Tibial artery (tissue), 4 donors: Measurements from ENCODE around the gene CCDC69.
A peak's percentile ranks its signal among the peaks of the same experiment; 100 is the strongest.
"Not testable (repeated sequence)": the region's sequence is repeated elsewhere in the genome, so short reads cannot be mapped to it uniquely, and the experiment has no call there.

Source experiments
- DNase-seq, 2 donors: peaks; one replicate each; pipeline ENCODE4 v3.0.0-alpha.2; 2019
- H3K27ac ChIP-seq, 2 donors: fragments of 200-600 bp; sonication (generic) in 1 of 2; 1 replicate in 1 of 2; 2 replicates in 1 of 2; pipeline ENCODE4 v1.5.1; 2018 to 2019; ENCODE audit warnings: mild to moderate bottlenecking in 1 of 2
- H3K27me3 ChIP-seq, 2 donors: fragments of 200-600 bp; sonication (generic) in 1 of 2; one replicate each; pipeline versions ENCODE4 v1.5.1 to v1.6.0; 2016 to 2019
- H3K36me3 ChIP-seq, 3 donors: fragments of 200-600 bp; sonication (generic) in 2 of 3; one replicate each; pipeline ENCODE4 v1.5.1; 2016 to 2019; ENCODE audit warnings: mild to moderate bottlenecking in 2 of 3
- H3K4me1 ChIP-seq, 4 donors: fragments of 200-600 bp; sonication (generic) in 2 of 4; 1 replicate in 3 of 4; 2 replicates in 1 of 4; pipeline ENCODE4 v1.5.1; 2016 to 2019
- H3K4me3 ChIP-seq, 2 donors: fragments of 200-600 bp; sonication (generic) in 1 of 2; 1 replicate in 1 of 2; 2 replicates in 1 of 2; pipeline ENCODE4 v1.5.1; 2018 to 2019; ENCODE audit warnings: mild to moderate bottlenecking in 2 of 2
- H3K9me3 ChIP-seq, 3 donors: fragments of 200-600 bp; sonication (generic) in 1 of 3; one replicate each; pipeline ENCODE4 v1.5.1; 2016 to 2019
- intact Hi-C: fragments of 100-400 bp; cut with DNase I; formaldehyde crosslinking; loops from one replicate; pipeline ENCODE4 v1.15.0; 2023; ENCODE audit warnings: low total_unique reads
- TF ChIP-seq, protein P1 (sequence below), 2 experiments: fragments of 200-600 bp in 1 of 2; fragments of 450-650 bp in 1 of 2; IDR thresholded peaks; one replicate each; pipeline ENCODE4 v1.5.1; 2017 to 2019; ENCODE audit warnings: antibody characterized with exemption in 2 of 2, mild to moderate bottlenecking in 1 of 2, moderate library complexity in 1 of 2

CCDC69 gene

DNA sequence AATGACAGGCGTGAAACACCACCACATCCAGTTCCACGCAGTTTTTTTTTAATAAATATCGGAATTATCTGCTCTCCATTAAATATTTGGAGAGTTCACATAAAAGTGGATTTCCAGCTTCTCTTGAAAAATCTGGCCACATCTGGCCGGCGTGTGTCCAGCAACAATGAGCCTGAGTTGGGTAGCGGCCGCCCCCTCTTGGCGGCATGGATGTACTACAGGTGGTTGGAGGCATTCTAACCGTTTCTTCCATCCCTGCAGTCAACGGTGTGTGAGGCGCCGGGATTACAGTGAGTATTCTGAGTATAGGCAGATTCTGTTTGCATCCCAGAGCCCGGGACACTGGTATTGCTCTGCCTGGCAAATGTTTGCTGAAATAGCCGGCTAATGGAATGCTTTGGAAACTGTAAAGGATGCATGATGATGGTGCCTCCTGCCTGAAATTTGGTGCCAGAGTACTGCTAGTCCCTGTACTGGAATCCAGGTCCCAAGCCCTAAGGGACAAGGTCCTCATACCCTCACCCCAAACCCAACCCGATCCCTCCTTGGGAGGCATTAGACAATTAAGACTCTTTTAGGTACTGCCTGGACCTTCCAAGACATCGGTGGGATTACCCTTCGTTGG is 15.5 kb upstream of the CCDC69 start:
- TF ChIP-seq, protein P1, sequence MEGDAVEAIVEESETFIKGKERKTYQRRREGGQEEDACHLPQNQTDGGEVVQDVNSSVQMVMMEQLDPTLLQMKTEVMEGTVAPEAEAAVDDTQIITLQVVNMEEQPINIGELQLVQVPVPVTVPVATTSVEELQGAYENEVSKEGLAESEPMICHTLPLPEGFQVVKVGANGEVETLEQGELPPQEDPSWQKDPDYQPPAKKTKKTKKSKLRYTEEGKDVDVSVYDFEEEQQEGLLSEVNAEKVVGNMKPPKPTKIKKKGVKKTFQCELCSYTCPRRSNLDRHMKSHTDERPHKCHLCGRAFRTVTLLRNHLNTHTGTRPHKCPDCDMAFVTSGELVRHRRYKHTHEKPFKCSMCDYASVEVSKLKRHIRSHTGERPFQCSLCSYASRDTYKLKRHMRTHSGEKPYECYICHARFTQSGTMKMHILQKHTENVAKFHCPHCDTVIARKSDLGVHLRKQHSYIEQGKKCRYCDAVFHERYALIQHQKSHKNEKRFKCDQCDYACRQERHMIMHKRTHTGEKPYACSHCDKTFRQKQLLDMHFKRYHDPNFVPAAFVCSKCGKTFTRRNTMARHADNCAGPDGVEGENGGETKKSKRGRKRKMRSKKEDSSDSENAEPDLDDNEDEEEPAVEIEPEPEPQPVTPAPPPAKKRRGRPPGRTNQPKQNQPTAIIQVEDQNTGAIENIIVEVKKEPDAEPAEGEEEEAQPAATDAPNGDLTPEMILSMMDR (IDR thresholded peaks at IDR 0.05) = peak; percentile 67 to 70
- no peaks in the 10 kb centered on the region for H3K27me3 ChIP-seq
- H3K4me1 ChIP-seq = peaks cover 0 to 29% (median 4%) of the 10 kb centered on the region in 4 donors
- intact Hi-C loops = loop anchor here (5.0 kb wide), 1 partner anchor 112 kb away; no protein-coding TSS in a partner anchor
- peak overlapping the region; percentile 34 to 40 for H3K4me3 ChIP-seq
- no peaks in the 10 kb centered on the region for H3K36me3 ChIP-seq
- no peaks in the 10 kb centered on the region for H3K9me3 ChIP-seq
- peak; percentile 65 to 82 for DNase-seq
- H3K27ac ChIP-seq = peak overlapping the region; percentile 58 to 85

DNA sequence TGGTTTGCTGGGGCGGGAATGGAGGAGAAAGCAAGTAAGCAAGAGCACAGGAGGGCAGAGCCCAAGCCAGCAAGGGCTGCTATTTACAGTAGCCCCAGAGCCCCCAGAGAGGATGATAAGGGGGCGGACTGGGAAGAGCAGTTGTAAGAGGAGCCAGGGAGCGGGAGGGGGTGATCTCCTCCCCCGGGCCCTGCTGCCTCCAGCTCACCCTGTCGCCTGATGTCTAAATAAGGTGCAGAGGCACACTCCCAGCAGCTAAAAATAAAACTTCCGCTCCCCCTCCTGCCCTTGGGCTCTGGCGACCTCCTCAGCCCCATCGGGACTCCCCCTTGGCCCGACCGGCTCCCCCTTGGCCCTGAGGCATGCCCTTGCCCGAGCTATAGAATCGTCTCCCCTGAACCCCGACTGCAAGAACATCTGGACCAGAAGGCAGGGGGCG is 14.4 kb upstream of the CCDC69 start:
- Histone ChIP-seq H3K27ac (peak overlapping the region; percentile 58 to 85), H3K36me3 (no peaks in the 10 kb centered on the region), H3K4me1 (peaks cover 0 to 31% (median 6%) of the 10 kb centered on the region in 4 donors), H3K9me3 (no peaks in the 10 kb centered on the region), H3K27me3 (no peaks in the 10 kb centered on the region), H3K4me3 (peak overlapping the region; percentile 34 to 40)
- intact Hi-C loops = loop anchor here (5.0 kb wide), 1 partner anchor 111 kb away; no protein-coding TSS in a partner anchor
- DNase-seq = peak in 1 of 2 donors; percentile 77
- TF ChIP-seq, protein P1 (IDR thresholded peaks at IDR 0.05) = no peak

DNA sequence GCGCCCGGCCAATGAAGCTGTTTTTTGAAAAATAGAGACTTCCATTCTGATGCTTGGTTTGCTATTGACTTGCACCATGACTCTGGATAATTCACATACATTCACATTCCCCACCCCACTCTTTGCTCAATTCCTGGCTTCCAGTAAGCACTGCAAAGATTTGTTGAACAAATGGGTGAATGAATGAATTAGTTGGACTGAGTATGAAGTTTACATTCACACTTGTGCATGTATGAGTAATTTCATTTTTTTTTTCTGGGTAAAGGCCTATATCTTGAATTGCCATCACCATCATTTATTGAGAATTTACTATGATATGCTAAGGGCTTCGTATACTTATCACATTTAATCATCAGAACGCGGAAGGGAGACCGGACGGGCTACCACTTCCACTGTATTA is 13.8 kb upstream of the CCDC69 start:
- intact Hi-C loops = loop anchor here (5.0 kb wide), 1 partner anchor 110 kb away; no protein-coding TSS in a partner anchor
- Histone ChIP-seq H3K4me3 (peak overlapping the region in 1 of 2 donors; percentile 34), H3K27ac (peak overlapping the region; percentile 58 to 85)

DNA sequence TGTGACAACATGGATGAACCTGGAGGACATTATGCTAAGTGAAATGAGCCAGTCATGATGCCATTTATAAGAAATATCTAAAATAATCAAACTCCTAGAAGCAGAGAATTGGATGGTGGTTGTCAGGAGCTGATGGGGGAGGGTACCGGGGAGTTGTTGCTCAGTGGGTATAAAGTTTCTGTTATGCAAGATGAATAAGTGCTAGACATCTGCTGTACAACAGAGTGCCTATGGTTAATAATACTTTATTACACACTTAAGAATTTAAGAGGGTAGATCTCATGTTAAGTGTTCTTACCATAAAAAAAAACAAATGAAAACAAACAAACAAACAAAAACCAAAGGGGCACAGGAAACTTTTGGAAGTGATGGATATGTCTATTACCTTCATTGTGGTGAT is 13.0 kb upstream of the CCDC69 start:
- Histone ChIP-seq H3K36me3 (no peaks in the 10 kb centered on the region), H3K27me3 (no peaks in the 10 kb centered on the region), H3K9me3 (no peaks in the 10 kb centered on the region), H3K4me1 (peaks cover 0 to 31% (median 6%) of the 10 kb centered on the region in 4 donors), H3K4me3 (no peak overlapping the region), H3K27ac (no peak overlapping the region)
- intact Hi-C loops = loop anchor here (5.0 kb wide), 1 partner anchor 110 kb away; no protein-coding TSS in a partner anchor
- TF ChIP-seq, protein P1 (IDR thresholded peaks at IDR 0.05) = no peak
- DNase-seq = no peak

More for the DNA sequence above, 13.8 kb upstream of the CCDC69 start:
- Histone ChIP-seq H3K9me3 (no peaks in the 10 kb centered on the region), H3K27me3 (no peaks in the 10 kb centered on the region), H3K4me1 (peaks cover 0 to 31% (median 6%) of the 10 kb centered on the region in 4 donors), H3K36me3 (no peaks in the 10 kb centered on the region)
- TF ChIP-seq, protein P1 (IDR thresholded peaks at IDR 0.05) = no peak
- no peak for DNase-seq

DNA sequence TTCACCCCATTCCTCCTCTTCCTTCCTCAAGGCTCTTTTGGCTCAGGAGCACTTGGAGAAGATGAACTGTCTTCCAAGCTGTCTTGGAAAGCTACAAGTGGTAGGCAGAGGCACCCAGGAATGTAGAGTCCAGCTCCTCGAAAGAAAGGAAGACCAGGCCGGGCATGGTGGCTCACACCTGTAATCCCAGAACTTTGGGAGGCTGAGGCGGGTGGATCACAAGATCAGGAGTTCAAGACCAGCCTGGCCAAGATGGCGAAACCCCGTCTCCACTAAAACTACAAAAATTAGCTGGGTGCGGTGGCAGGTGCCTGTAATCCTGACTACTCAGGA is 11.3 kb upstream of the CCDC69 start:
- Histone ChIP-seq H3K4me1 (peaks cover 0 to 31% (median 6%) of the 10 kb centered on the region in 4 donors), H3K27ac (peak overlapping the region in 1 of 2 donors; percentile 28)
- H3K36me3 ChIP-seq, DNase-seq, H3K4me3 ChIP-seq, H3K9me3 ChIP-seq, H3K27me3 ChIP-seq: not testable (repeated sequence)
- intact Hi-C loops = loop anchor here (5.0 kb wide), 1 partner anchor 108 kb away; no protein-coding TSS in a partner anchor

DNA sequence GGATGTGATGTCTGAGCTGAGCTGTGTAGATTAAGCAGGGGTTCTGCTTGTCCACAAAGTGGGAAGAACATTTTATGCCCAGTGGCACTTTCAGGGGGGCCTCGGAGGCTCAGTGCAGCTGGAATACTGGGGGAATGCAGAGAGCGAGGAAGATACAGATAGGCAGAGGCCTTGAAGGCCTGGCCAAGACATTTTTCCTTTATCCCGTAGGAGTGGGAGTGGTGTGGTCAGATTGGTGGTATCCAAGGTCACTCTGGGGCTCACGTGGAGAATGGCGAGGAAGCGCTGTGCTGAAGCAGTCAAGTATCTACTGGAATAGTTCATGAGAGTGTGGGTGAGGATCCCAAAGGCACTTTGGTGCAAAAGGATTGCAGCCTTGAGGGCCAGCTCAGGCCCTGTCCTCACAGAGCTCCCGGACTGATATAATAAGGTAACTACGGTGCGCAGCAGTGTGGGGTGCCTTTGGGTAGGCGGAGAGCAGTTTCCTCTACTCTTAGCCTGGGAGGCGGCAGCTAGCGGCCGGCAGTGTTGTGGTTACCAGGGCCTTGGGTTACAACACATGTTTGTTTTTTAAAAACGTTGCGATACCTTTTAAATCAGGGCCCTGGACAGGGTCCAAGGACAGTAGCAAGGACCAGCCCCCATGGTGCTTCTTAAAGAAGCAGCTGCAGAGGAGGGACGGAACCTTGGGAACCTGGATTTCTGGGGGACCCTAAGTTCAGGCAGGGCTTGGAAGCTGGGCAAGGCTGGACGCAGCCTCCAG is 10.8 kb upstream of the CCDC69 start:
- TF ChIP-seq, protein P1 (IDR thresholded peaks at IDR 0.05) = no peak
- peak; percentile 73 to 80 for DNase-seq
- H3K27me3 ChIP-seq = no peaks in the 10 kb centered on the region
- peaks cover 0 to 31% (median 6%) of the 10 kb centered on the region in 4 donors for H3K4me1 ChIP-seq
- H3K27ac ChIP-seq = peak overlapping the region in 1 of 2 donors; percentile 28
- no peaks in the 10 kb centered on the region for H3K36me3 ChIP-seq
- no peak overlapping the region for H3K4me3 ChIP-seq
- no peaks in the 10 kb centered on the region for H3K9me3 ChIP-seq
- intact Hi-C loops = loop anchor here (5.0 kb wide), 1 partner anchor 107 kb away; no protein-coding TSS in a partner anchor
